ENCODE measurements around the gene PDE4DIP.
"Not testable (repeated sequence)": the region's sequence is repeated elsewhere in the genome, so short reads cannot be mapped to it uniquely, and the experiment has no call there.

Gene PDE4DIP

DNA sequence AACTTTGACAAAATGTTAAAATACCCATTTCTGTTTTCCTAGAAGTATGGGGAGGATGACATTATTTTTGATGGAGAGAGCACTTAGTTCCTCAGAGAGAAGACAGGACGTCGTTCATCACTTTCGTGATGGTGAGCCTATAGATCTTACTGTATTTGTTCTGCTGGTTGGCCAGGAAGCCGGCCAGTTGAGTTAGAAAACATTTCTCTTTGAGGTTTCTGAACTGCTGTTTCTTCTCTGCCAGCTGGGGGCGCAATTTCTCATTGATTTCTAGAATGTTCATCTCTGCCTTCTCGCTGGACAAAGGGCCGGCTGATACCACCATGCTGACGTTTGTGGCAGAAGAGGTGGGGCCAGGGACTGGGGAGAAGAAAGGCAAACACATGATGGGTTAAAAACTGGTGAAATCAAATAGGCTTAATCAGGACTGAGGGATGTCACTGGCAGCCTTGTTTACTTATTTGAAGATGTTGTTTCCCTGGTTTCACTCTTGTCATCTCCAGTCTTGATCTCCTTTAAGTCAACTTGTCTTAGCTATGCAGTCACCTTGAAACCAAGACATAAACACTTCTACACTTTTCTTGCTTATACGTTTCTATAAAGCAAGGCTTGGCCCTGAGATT lies 231.4 kb downstream of the PDE4DIP start:
- H3K4me3 ChIP-seq; H3K27me3 ChIP-seq (ENCODE audit: low read depth); DNase-seq (ENCODE audit: low spot score in 2 of 2); in situ Hi-C loops (cut with MboI; ENCODE audit: low sequenced_read_pairs); H3K36me3 ChIP-seq (replicated peaks); H3K9me3 ChIP-seq; H3K4me1 ChIP-seq: not testable (repeated sequence)
